NCI-H524 treated with DMSO at 0.1 percent for 48 hours (cell line): ENCODE data around the gene SYT17.
"Not testable (repeated sequence)": the region's sequence is repeated elsewhere in the genome, so short reads cannot be mapped to it uniquely, and the experiment has no call there.

ENCODE experiments used
- DNase-seq: peaks from one replicate; lab custom pipeline; 2025; lab: John Stamatoyannopoulos, UW

The SYT17 gene

GRCh38 chr16:19173649-19174383 is 5.8 kb downstream of the SYT17 start:
- no peak for DNase-seq

GRCh38 chr16:19174478-19174877 is 6.4 kb downstream of the SYT17 start:
- DNase-seq = no peak

GRCh38 chr16:19175492-19176262 is 7.6 kb downstream of the SYT17 start:
- DNase-seq = no peak

- DNase-seq = no peak
Measured at GRCh38 chr16:19177111-19177739, 9.2 kb downstream of the SYT17 start.

GRCh38 chr16:19179546-19180490 is 11.8 kb downstream of the SYT17 start:
- no peak for DNase-seq

- no peak for DNase-seq
Measured at GRCh38 chr16:19180741-19181140, 12.7 kb downstream of the SYT17 start.

DNA sequence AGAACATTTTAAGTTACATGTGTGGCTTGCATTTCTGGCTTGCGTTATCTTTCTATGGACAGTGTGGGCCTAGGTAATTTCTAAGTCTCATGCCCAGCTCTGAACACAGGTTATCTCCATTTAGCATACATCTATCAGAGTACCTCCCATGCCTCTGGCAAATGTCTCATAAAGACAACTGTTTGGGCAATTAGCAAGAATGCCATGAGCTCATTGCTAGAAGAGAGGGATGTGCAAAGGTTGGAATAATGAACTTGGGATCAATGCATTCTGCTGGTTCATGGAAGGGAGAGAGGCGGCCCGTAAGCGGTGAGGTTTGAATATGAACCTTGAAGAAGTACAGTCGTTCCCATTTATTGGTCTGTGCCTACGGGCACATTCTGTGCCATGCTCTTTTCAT is 14.4 kb downstream of the SYT17 start:
- DNase-seq = no peak

DNA sequence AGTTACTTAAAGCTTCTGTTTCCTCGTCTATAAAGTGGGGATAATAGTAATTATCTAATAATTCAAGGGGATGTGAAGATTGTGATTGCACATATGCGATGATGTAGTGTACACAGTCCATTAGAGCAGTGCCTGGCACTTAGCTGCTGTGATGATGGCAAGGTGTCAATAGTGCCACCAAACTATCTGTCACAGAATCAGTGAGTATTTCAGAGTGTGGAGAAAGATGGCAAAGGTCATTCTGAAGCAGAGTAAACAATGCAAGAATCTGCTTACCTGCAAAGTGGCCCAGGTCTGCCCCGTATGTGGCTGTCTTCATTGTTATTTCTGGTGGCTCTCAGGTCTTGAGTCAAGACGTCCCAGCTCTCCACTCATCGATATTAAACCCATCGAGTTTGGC is 15.1 kb downstream of the SYT17 start:
- no peak for DNase-seq

DNA sequence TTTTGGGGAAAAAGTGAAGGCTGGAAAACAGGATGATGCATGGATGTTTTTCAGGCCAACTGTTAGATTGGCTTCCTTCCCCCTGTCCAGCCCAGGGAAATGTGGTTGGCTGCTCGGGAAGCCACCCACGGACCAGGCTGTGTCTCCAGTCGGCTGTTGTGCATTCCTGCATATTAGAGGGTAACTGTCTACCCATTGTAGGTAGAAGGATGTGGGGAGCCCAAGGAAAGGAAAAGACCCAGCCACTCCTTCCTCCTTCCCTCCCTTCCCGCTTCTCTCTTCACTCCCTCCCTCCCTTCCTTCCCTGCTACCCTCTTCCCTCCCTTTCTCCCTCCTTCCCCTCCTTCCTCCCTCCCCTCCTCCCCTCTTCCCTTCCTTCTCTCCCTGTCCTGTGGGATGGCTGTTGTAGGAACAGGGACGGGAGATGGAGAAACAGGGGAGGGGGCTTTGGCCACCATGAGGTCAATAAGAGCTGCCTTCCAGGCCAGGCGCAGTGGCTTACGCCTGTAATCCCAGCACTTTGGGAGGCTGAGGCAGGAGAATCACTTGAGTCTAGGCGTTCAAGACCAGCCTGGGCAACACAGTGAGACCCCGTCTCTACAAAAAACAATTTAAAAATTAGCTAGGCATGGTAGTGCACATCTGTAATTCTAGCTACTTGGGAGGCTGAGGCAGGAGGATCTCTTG is 16.9 kb downstream of the SYT17 start:
- DNase-seq = no peak

DNA sequence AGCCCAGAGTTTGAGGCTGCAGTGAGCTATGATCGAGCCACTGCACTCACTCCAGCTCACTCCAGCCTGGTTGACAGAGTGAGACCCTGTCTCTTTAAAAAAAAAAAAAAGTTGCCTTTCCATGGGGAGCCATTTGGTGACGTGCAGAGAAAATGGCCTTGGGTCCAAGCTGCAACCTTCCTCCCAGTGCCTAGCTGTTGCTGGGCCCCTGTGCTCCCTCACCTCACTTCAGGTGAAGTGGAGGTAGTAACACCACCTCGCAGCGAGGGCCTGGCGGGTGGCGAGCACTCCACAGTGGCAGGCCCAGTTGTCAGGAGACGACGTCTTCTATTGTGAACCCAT is 17.4 kb downstream of the SYT17 start:
- no peak for DNase-seq

- no peak for DNase-seq
Measured at GRCh38 chr16:19186408-19186807, 18.4 kb downstream of the SYT17 start.

DNA sequence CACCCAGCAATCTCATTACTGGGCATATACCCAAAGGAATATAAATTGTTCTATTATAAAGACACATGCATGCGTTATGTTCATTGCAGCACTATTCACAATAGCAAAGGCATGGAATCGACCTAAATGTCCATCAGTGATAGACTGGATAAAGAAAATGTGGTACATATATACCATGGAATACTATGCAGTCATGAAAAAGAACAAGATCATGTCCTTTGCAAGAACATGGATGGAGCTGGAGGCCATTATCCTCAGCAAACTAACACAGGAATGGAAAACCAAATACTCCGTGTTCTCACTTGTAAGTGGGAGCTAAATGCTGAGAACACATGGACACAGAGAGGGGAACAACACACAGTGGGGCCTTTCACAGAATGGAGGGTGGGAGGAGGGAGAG is 19.9 kb downstream of the SYT17 start:
- DNase-seq = not testable (repeated sequence)

- no peak for DNase-seq
Measured at GRCh38 chr16:19188406-19188805, 20.4 kb downstream of the SYT17 start.

DNA sequence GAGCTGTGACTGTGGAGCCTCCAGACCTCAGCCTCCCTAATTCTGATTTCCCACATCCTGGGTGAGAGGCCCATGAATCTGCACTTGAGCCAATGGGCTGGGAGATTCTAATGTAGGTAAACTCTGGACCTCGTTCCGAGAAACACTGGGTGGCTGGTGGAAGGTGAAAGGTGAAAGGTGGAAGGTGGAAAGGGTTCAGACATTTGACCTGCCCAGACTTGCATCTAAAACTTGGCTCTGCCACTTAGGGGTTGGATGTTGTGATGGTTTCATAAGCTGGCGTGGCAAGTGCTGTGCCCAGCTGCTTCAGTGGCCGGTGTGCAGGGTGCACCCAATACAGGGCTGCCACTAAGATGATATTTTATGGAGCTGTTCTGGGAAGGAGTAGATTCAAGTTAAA is 24.8 kb downstream of the SYT17 start:
- DNase-seq = no peak

DNA sequence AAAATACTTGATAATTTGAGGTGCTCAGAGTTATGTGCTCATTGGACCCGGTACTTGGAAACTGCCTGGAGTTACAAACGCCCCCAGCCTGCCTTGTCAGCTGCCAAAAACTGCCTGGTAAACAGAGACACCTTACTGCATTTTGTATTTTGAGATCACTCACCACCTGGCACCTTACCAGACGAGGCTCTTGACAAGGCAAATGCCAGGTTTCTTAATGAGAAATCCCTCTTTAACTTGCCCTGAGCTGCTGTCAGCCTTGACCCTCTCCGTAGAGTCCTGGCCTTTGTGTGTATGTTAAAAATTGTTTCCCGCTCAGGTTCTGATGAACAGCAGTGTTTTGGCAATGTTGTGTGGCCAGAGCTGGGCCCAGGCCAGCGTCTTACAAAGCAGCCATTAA is 28.8 kb downstream of the SYT17 start:
- no peak for DNase-seq

DNA sequence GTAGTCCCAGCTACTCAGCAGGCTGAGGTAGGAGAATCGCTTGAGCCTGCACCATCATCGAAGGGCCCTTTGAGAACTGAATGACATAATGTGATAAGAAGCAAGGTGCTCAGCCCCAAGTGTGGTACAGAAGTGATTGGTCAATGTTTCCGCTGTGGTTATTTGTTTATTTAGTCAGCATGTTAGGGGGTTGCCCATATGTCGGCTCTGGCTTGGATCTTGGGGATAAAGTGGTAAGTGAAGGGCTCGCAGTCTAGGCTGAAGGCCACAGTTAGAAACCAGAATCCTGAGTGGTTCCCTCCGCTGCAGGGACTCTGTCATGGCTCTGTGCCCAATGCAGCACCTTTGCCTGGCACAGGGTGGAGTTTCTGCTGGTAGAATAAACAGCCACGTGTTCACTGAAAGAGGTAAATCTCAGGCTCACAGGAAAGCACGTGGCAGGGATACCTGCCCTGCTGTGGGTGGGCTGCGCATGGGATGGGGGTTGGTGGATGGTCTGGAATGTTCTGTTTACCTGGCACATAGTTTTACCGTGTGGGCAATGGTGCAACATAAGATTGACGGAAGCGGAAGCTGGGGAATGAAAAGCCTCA is 35.4 kb downstream of the SYT17 start:
- no peak for DNase-seq

- no peak for DNase-seq
Measured at GRCh38 chr16:19210280-19210924, 42.4 kb downstream of the SYT17 start.

GRCh38 chr16:19210968-19211367 is 42.9 kb downstream of the SYT17 start:
- no peak for DNase-seq

GRCh38 chr16:19212059-19212458 is 44.0 kb downstream of the SYT17 start:
- no peak for DNase-seq

DNA sequence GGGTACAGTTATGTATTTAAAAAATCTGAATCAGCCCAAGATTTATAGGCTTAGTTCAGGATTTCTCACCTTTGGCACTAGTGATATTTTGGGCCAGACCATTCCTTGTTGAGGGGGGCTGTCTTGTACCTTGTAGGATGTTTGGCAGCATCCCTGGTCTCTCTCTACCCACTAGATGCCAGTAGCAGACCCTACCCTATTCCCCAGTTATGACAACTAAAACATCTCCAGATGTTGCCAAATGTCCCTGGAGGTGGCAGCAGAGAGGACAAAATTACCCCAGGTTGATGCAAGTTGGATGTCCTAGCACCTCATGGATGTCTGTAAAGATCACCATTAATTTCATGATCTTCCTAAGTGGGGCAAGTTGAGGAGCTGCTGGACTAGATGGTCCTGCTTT is 45.8 kb downstream of the SYT17 start:
- no peak for DNase-seq

DNA sequence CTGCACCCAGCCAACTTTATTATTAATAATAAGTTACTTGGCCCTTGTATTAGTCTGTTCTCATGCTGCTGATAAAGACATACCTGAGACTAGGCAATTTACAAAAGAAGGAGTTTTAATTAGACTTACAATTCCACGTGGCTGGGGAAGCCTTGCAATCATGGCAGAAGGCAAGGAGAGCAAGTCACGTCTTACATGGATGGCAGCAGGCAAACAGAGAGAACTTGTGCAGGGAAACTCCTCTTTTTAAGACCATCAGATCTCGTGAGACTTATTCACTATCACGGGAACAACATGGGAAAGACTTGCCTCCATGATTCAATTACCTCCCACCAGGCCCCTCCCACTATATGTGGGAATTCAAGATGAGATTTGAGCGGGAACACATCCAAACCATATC is 47.7 kb downstream of the SYT17 start:
- no peak for DNase-seq
